SU-DHL-6 (cell line): Measurements from ENCODE around the gene ZFHX3.

Experiments
- H2AFZ ChIP-seq: fragments of 200-600 bp; sonication (generic); 2 replicates; pipeline ENCODE4 v1.6.1; 2014; ENCODE audit warnings: low read depth, mild to moderate bottlenecking, moderate library complexity, mixed read lengths, antibody characterized with exemption, low read length; ENCODE audit not compliant: severe bottlenecking
- H3F3A ChIP-seq: fragments of 200-600 bp; shearing (Covaris generic); 2 replicates; pipeline ENCODE4 v1.6.0; 2016; ENCODE audit warnings: antibody characterized with exemption, mild to moderate bottlenecking; ENCODE audit not compliant: insufficient read depth
- H3K27ac ChIP-seq: fragments of 200-600 bp; sonication (generic); 2 replicates; pipeline ENCODE4 v1.5.1; 2016; ENCODE audit warnings: low read depth, mild to moderate bottlenecking, low read length, moderate library complexity, mixed read lengths
- H3K27me3 ChIP-seq: fragments of 200-600 bp; sonication (generic), shearing (Covaris generic); 2 replicates; pipeline ENCODE4 v1.6.0; 2014; ENCODE audit warnings: mild to moderate bottlenecking, low read length
- H3K36me3 ChIP-seq: fragments of 200-600 bp; sonication (generic); 2 replicates; pipeline ENCODE4 v1.6.1; 2014; ENCODE audit warnings: mild to moderate bottlenecking, low read length, mixed read lengths
- H3K4me2 ChIP-seq: fragments of 300-600, 200-600 bp; shearing (Covaris generic), sonication (generic); 2 replicates; pipeline ENCODE4 v1.6.0; 2014; ENCODE audit warnings: low read length, low read depth, mild to moderate bottlenecking; ENCODE audit not compliant: poor library complexity, severe bottlenecking
- H3K4me3 ChIP-seq: fragments of 200-600 bp; sonication (generic); 2 replicates; pipeline ENCODE4 v1.5.1; 2014; ENCODE audit warnings: antibody characterized with exemption, low read length, mild to moderate bottlenecking, mixed read lengths; ENCODE audit not compliant: insufficient read depth, poor library complexity, severe bottlenecking
- H3K79me2 ChIP-seq: fragments of 200-600 bp; sonication (generic); 2 replicates; pipeline ENCODE4 v1.6.1; 2014; ENCODE audit warnings: mild to moderate bottlenecking, low read length, moderate library complexity; ENCODE audit not compliant: insufficient read depth
- H3K9ac ChIP-seq: fragments of 200-600 bp; sonication (generic); 2 replicates; pipeline ENCODE4 v1.7.0; 2014; ENCODE audit warnings: mild to moderate bottlenecking, low read length
- H3K9me2 ChIP-seq: fragments of 200-600 bp; sonication (generic); replicated peaks from 2 replicates; pipeline ENCODE4 v1.6.1; 2014; ENCODE audit warnings: low read length; ENCODE audit not compliant: insufficient read depth
- H3K9me3 ChIP-seq: fragments of 200-600 bp; sonication (generic); 2 replicates; pipeline ENCODE4 v1.6.1; 2014; ENCODE audit warnings: low read length, mixed read lengths; ENCODE audit not compliant: insufficient read depth
- H4K20me1 ChIP-seq: fragments of 200-600 bp; sonication (generic); 2 replicates; pipeline ENCODE4 v1.6.1; 2014; ENCODE audit warnings: low read depth, mild to moderate bottlenecking, antibody characterized with exemption, low read length, moderate library complexity, mixed read lengths
- EZH2phosphoT487 ChIP-seq: fragments of 200-600 bp; sonication (generic), shearing (Covaris generic); conservative IDR thresholded peaks from 2 replicates; pipeline ENCODE4 v1.6.1; 2018; ENCODE audit warnings: mild to moderate bottlenecking, antibody characterized with exemption, low read length, moderate library complexity, mixed read lengths
- TF ChIP-seq, protein P1 (sequence below): fragments of 200-600 bp; sonication (generic); IDR thresholded peaks from one replicate; pipeline ENCODE4 v1.5.1; 2017; ENCODE audit warnings: antibody characterized with exemption, mild to moderate bottlenecking, low read length, moderate library complexity; ENCODE audit not compliant: insufficient read depth, poor library complexity, severe bottlenecking

ZFHX3 gene

DNA sequence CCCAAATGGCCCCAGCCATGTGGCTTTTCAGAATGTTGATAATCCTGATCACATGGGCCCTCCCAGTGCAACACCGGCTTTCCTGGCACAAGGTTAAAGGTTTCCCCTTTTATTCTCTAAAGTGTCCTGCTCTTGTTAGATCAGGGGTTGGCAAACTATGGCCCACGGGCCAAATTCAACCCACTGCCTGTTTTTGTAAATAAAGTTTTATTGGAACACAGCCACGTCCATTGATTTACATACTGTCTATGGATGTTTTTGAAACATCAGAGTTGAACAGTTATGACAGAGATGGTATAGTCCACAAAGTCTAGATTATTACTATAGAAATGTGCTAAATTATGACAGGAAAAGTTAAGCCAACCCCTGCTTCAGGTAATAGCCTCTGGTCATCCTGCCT lies 157.3 kb downstream of the ZFHX3 start:
- no peak for TF ChIP-seq EZH2phosphoT487
- TF ChIP-seq, protein P1, sequence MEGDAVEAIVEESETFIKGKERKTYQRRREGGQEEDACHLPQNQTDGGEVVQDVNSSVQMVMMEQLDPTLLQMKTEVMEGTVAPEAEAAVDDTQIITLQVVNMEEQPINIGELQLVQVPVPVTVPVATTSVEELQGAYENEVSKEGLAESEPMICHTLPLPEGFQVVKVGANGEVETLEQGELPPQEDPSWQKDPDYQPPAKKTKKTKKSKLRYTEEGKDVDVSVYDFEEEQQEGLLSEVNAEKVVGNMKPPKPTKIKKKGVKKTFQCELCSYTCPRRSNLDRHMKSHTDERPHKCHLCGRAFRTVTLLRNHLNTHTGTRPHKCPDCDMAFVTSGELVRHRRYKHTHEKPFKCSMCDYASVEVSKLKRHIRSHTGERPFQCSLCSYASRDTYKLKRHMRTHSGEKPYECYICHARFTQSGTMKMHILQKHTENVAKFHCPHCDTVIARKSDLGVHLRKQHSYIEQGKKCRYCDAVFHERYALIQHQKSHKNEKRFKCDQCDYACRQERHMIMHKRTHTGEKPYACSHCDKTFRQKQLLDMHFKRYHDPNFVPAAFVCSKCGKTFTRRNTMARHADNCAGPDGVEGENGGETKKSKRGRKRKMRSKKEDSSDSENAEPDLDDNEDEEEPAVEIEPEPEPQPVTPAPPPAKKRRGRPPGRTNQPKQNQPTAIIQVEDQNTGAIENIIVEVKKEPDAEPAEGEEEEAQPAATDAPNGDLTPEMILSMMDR: no peak
- no peak overlapping the region for H3K4me3 ChIP-seq

DNA sequence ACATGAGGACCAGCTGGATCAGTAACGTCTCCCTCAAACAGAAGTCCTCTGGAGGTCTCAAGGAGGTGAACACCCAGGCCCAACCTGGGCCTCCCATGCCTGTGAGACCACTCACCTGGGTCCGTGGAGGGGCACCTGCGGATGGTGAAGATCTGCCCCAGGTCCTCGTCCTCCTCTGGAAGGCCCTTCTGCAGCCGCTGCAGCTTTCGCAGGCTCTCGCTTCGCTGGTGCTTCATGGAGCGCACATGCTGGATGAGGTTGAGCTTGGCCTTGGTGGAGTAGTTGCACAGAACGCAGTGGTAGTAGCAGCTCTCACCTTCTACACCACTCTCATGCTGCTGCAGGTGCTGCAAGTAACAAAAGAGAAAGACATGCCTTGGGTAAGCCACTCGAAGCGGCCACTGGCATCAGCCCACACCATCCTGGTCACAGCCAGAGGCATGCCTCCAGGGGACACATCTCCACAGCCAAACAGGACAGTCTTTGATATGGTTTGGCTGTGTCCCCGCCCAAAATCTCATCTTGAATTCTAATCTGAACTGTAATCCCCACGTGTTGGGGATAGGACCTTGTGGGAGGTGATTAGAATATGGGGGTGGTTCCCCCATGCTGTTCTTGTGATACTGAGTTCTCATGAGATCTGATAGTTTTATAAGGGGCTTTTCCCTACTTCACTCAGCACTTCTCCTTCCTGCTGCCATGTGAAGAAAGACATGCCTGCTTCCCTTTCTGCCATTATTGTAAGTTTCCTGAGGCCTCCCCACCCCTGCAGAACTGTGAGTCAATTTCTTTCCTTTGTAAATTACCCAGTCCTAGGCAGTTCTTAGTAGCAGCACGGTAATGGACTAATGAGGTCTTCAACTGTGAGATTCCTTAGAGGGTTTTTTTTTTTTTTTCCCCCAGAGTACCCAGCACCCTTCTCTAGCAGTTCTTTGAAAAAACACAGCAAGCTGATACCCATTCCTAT lies 158.0 kb downstream of the ZFHX3 start:
- Histone ChIP-seq H3K4me3 (no peak overlapping the region), H2AFZ (no peak overlapping the region), H3K27me3 (no peaks in the 10 kb centered on the region), H3K9me3 (no peaks in the 10 kb centered on the region), H3K79me2 (no peaks in the 10 kb centered on the region), H3K4me2 (no peak overlapping the region), H3K9ac (no peak overlapping the region), H3F3A (no peaks in the 10 kb centered on the region), H4K20me1 (no peaks in the 10 kb centered on the region), H3K36me3 (no peaks in the 10 kb centered on the region), H3K27ac (no peak overlapping the region), H3K9me2 (no peaks in the 10 kb centered on the region)
- TF ChIP-seq, protein P1: no peak
- no peak for TF ChIP-seq EZH2phosphoT487

More for the DNA sequence above, 157.3 kb downstream of the ZFHX3 start:
- H3K36me3 ChIP-seq: no peaks in the 10 kb centered on the region
- H3K9me2 ChIP-seq: no peaks in the 10 kb centered on the region
- no peaks in the 10 kb centered on the region for H3K79me2 ChIP-seq
- no peak overlapping the region for H3K4me2 ChIP-seq
- no peaks in the 10 kb centered on the region for H3F3A ChIP-seq
- H2AFZ ChIP-seq: no peak overlapping the region
- no peak overlapping the region for H3K9ac ChIP-seq
- H3K27me3 ChIP-seq: no peaks in the 10 kb centered on the region
- H4K20me1 ChIP-seq: no peaks in the 10 kb centered on the region
- H3K27ac ChIP-seq: no peak overlapping the region
- no peaks in the 10 kb centered on the region for H3K9me3 ChIP-seq

DNA sequence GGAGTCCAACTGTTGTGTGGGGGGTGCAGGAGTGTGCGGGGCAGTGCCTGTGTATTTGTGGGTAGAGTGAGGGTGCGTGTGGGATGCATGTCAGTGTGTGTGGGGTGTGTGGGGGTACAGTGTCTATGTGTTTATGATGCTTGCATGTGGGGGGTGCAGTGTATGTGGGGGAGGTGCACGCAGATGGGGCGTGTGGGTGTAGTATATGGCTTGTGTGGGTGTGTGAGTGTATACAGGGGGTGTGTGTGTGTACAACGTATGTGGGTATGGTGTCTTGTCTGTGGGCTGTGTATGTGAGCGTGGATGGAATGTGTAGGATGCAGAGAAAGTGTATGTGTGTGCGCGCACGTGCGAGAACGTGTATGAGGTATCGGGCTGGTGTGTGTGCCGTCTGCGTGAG lies 160.4 kb downstream of the ZFHX3 start:
- Histone ChIP-seq H3K9me3 (no peaks in the 10 kb centered on the region), H3K27me3 (no peaks in the 10 kb centered on the region), H3K9ac (no peak overlapping the region), H3F3A (no peaks in the 10 kb centered on the region), H3K4me3 (no peak overlapping the region), H3K36me3 (no peaks in the 10 kb centered on the region), H3K4me2 (no peak overlapping the region), H3K79me2 (no peaks in the 10 kb centered on the region), H3K9me2 (no peaks in the 10 kb centered on the region), H4K20me1 (no peaks in the 10 kb centered on the region), H3K27ac (no peak overlapping the region), H2AFZ (no peak overlapping the region)
- TF ChIP-seq EZH2phosphoT487: no peak
- TF ChIP-seq, protein P1: no peak
